CD4-positive, CD25-positive, alpha-beta regulatory T cell (primary cell): ENCODE results near the gene UNC80. TPM values are rescaled to one million over a fixed set of nuclear protein-coding genes. Genes with fewer than 3 reads are reported as not detected.

Experiments
- ATAC-seq, 2 donors: fragments of 150-1000 bp; cut with Tn5 transposase; one replicate each; pipeline ENCODE4 v1.10.0; 2021; ENCODE audit warnings: low read depth in 2 of 2, moderate number of reproducible peaks in 2 of 2, moderate library complexity in 1 of 2
- DNase-seq, 3 donors: peaks; one replicate each; pipeline versions ENCODE4 v3.0.0 to v3.0.0-alpha.2; 2012 to 2022; ENCODE audit warnings: mixed read lengths in 1 of 3
- H3K27ac ChIP-seq: one replicate; pipeline ENCODE4 v1.7.0; 2013; ENCODE audit warnings: mild to moderate bottlenecking, low read length; ENCODE audit not compliant: insufficient read depth, poor library complexity, severe bottlenecking
- H3K27me3 ChIP-seq: one replicate; pipeline ENCODE4 v1.7.0; 2013; ENCODE audit warnings: low read length; ENCODE audit not compliant: control insufficient read depth, insufficient read depth
- H3K36me3 ChIP-seq: one replicate; pipeline ENCODE4 v1.7.0; 2013; ENCODE audit warnings: mild to moderate bottlenecking, low read length, moderate library complexity; ENCODE audit not compliant: control insufficient read depth, insufficient read depth
- H3K4me1 ChIP-seq: 2 replicates; pipeline ENCODE4 v1.7.0; 2013; ENCODE audit warnings: mild to moderate bottlenecking, low read length; ENCODE audit not compliant: insufficient read depth, control insufficient read depth, poor library complexity, severe bottlenecking
- H3K4me3 ChIP-seq: one replicate; pipeline ENCODE4 v1.7.0; 2013; ENCODE audit warnings: low read depth, mild to moderate bottlenecking, low read length, moderate library complexity
- H3K9me3 ChIP-seq, 2 experiments: 1 replicate in 1 of 2; 2 replicates in 1 of 2; pipeline ENCODE4 v1.7.0; 2013; ENCODE audit warnings: low read length in 2 of 2, mild to moderate bottlenecking in 1 of 2, moderate library complexity in 1 of 2; ENCODE audit not compliant: control insufficient read depth in 2 of 2
- H3K27ac Mint-ChIP-seq, 3 donors: one replicate each; pipeline ENCODE4 v1.8.0; 2020 to 2022; ENCODE audit warnings: mild to moderate bottlenecking in 3 of 3, mixed read lengths in 3 of 3, moderate library complexity in 2 of 3
- H3K27me3 Mint-ChIP-seq: one replicate; pipeline ENCODE4 v1.8.0; 2022; ENCODE audit warnings: mild to moderate bottlenecking, mixed read lengths
- H3K36me3 Mint-ChIP-seq: one replicate; pipeline ENCODE4 v1.8.0; 2020; ENCODE audit warnings: mixed read lengths
- H3K4me1 Mint-ChIP-seq, 4 donors: one replicate each; pipeline ENCODE4 v1.8.0; 2020 to 2022; ENCODE audit warnings: mixed read lengths in 4 of 4, mild to moderate bottlenecking in 1 of 4
- H3K4me3 Mint-ChIP-seq, 4 donors: one replicate each; pipeline ENCODE4 v1.8.0; 2020 to 2022; ENCODE audit warnings: mild to moderate bottlenecking in 4 of 4, mixed read lengths in 4 of 4, moderate library complexity in 3 of 4
- H3K9me3 Mint-ChIP-seq, 7 donors: one replicate each; pipeline ENCODE4 v1.8.0; 2020 to 2022; ENCODE audit warnings: mixed read lengths in 7 of 7, mild to moderate bottlenecking in 3 of 7, moderate library complexity in 2 of 7
- polyA plus RNA-seq, 4 donors: library from polyadenylated mRNA; unstranded; fragments of 300-500 nt; fragmentation: Illumina TruSeq; gene quantifications; one replicate each; pipeline ENCODE4 v1.2.3, GENCODE V29; 2021
- total RNA-seq: library from RNA; stranded (reverse); gene quantifications from one replicate; pipeline ENCODE4 v1.2.3, GENCODE V29; 2022

The UNC80 gene
- total and polyA plus RNA-seq, 5 donors from 2014 or later: not detected

- H3K27ac ChIP-seq: no peak overlapping the region
- H3K4me3 ChIP-seq: no peak overlapping the region
- Mint-ChIP-seq H3K36me3 (no peaks in the 10 kb centered on the region), H3K27me3 (no peaks in the 10 kb centered on the region), H3K4me3 (no peak overlapping the region), H3K27ac (peak overlapping the region in 1 of 3 donors; percentile 44), H3K4me1 (no peaks in the 10 kb centered on the region), H3K9me3 (peaks cover 0 to 5% (median 0%) of the 10 kb centered on the region in 7 donors)
- no peak for DNase-seq
- H3K4me1 ChIP-seq: no peaks in the 10 kb centered on the region
- H3K36me3 ChIP-seq: no peaks in the 10 kb centered on the region
- ATAC-seq: no peak
- no peaks in the 10 kb centered on the region for H3K9me3 ChIP-seq
- no peaks in the 10 kb centered on the region for H3K27me3 ChIP-seq
Measured at GRCh38 chr2:209900638-209901037, 129.0 kb downstream of the UNC80 start.

DNA sequence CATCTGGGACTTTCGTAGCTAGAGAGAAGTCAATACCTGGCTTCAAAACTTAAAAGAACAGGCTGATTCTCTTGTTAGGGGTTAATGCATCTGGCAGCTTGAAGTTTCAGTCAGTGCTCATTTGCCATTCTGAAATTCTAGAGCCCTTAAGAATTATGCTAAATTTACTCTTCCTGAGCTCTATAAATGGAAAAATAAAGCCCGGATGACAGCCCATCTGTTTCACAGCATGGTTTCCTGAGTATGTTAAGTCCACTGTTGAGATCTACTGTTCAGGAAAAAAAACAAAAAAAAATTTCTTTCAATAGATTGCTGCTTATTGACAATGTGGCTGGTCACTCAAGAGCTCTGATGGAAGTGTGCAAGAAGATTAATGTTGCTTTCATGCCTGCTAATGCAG, 129.5 kb downstream of the UNC80 start:
- no peak overlapping the region for H3K27ac ChIP-seq
- H3K27me3 Mint-ChIP-seq: no peaks in the 10 kb centered on the region
- H3K9me3 Mint-ChIP-seq: peaks cover 0 to 5% (median 0%) of the 10 kb centered on the region in 7 donors

DNA sequence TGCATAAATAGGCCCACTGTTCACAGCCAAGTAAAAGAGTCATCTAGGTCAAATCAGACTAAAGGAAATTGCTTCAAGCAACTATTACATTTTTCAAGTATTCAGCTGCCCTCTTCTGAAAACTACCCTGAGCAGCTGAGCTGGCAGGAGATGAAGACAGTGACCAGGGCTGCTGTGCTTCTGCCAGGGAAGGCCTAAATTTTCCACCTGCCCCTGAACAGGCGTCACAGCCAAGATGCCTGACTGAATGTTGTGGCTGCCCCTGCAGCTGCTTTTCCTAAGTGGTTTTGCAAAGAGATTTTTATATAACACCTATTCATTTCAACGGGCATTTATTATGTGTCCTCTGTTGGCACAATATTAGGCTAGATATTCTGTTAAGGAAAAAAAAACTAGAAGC, 134.1 kb downstream of the UNC80 start:
- Mint-ChIP-seq H3K4me3 (no peak overlapping the region), H3K9me3 (peaks cover 0 to 3% (median 0%) of the 10 kb centered on the region in 7 donors), H3K4me1 (no peaks in the 10 kb centered on the region), H3K27ac (no peak overlapping the region), H3K36me3 (no peaks in the 10 kb centered on the region), H3K27me3 (no peaks in the 10 kb centered on the region)
- no peak for ATAC-seq
- Histone ChIP-seq H3K9me3 (no peaks in the 10 kb centered on the region), H3K4me3 (no peak overlapping the region), H3K4me1 (no peaks in the 10 kb centered on the region), H3K36me3 (no peaks in the 10 kb centered on the region), H3K27ac (no peak overlapping the region), H3K27me3 (no peaks in the 10 kb centered on the region)
- DNase-seq: no peak

More for the DNA sequence above, 129.5 kb downstream of the UNC80 start:
- Mint-ChIP-seq H3K4me1 (no peaks in the 10 kb centered on the region), H3K4me3 (no peak overlapping the region), H3K36me3 (no peaks in the 10 kb centered on the region), H3K27ac (no peak overlapping the region)
- ATAC-seq: no peak
- no peak for DNase-seq
- no peaks in the 10 kb centered on the region for H3K36me3 ChIP-seq
- H3K9me3 ChIP-seq: no peaks in the 10 kb centered on the region
- H3K27me3 ChIP-seq: no peaks in the 10 kb centered on the region
- H3K4me1 ChIP-seq: no peaks in the 10 kb centered on the region
- no peak overlapping the region for H3K4me3 ChIP-seq

DNA sequence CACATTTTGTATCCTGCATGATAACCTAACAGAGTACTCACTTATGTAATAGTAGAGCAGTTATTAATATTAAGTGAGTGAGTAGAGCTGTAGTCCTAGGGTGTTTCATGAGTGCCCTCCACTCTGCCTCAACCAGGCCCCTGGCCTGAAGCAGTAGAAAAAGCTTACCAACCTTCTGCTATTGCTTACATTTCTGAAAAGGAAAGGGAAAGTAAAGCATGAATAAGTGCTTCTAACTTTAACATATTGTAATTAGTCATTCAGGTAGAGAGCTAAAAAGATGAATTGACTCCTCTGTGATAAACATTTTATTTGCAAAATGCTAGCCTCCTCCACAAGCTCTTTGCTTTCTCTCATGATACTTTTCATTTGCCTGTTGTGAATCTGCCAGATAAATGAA, 136.1 kb downstream of the UNC80 start:
- no peaks in the 10 kb centered on the region for H3K36me3 ChIP-seq
- no peak overlapping the region for H3K27ac ChIP-seq
- Mint-ChIP-seq H3K4me3 (no peak overlapping the region), H3K27me3 (no peaks in the 10 kb centered on the region), H3K4me1 (no peaks in the 10 kb centered on the region), H3K9me3 (peaks cover 0 to 2% (median 0%) of the 10 kb centered on the region in 7 donors), H3K36me3 (no peaks in the 10 kb centered on the region), H3K27ac (no peak overlapping the region)
- no peaks in the 10 kb centered on the region for H3K27me3 ChIP-seq
- ATAC-seq (no peak), DNase-seq (no peak)
- H3K9me3 ChIP-seq: no peaks in the 10 kb centered on the region
- H3K4me1 ChIP-seq: no peaks in the 10 kb centered on the region
- H3K4me3 ChIP-seq: no peak overlapping the region

DNA sequence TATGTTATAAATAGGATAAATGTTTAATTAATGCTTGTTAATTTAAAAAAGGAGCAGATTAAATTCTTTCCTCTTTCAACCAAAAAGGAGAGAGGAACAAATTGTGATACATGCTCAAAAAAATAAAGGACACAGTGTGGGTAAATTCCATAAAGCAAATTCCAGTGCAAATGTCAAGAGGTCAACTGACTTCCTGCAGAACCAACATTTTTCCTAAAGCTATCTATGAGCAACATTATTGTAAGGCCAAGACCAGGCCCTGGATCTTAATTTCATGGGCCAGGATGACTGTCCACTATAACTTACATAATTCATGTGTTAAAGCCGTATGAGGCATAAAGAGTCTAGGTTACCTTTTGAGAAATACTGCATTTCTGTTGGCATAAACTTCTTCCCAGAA, 136.9 kb downstream of the UNC80 start:
- Histone ChIP-seq H3K27ac (no peak overlapping the region), H3K9me3 (no peaks in the 10 kb centered on the region), H3K27me3 (no peaks in the 10 kb centered on the region), H3K4me1 (no peaks in the 10 kb centered on the region), H3K4me3 (no peak overlapping the region), H3K36me3 (no peaks in the 10 kb centered on the region)
- Mint-ChIP-seq H3K4me3 (no peak overlapping the region), H3K9me3 (peaks cover 0 to 2% (median 0%) of the 10 kb centered on the region in 7 donors), H3K27ac (no peak overlapping the region), H3K36me3 (no peaks in the 10 kb centered on the region), H3K4me1 (no peaks in the 10 kb centered on the region), H3K27me3 (no peaks in the 10 kb centered on the region)
- DNase-seq (no peak), ATAC-seq (no peak)

- H3K27ac Mint-ChIP-seq: no peak overlapping the region
- DNase-seq (no peak), ATAC-seq (no peak)
- no peaks in the 10 kb centered on the region for H3K27me3 Mint-ChIP-seq
- Histone ChIP-seq H3K4me3 (no peak overlapping the region), H3K9me3 (no peaks in the 10 kb centered on the region), H3K27ac (no peak overlapping the region), H3K27me3 (no peaks in the 10 kb centered on the region), H3K36me3 (no peaks in the 10 kb centered on the region), H3K4me1 (no peaks in the 10 kb centered on the region)
- no peak overlapping the region for H3K4me3 Mint-ChIP-seq
- no peaks in the 10 kb centered on the region for H3K4me1 Mint-ChIP-seq
- no peaks in the 10 kb centered on the region for H3K36me3 Mint-ChIP-seq
- peaks cover 0 to 2% (median 0%) of the 10 kb centered on the region in 7 donors for H3K9me3 Mint-ChIP-seq
Measured at GRCh38 chr2:209911486-209911885, 139.9 kb downstream of the UNC80 start.

- no peak overlapping the region for H3K4me3 ChIP-seq
- Mint-ChIP-seq H3K4me1 (no peaks in the 10 kb centered on the region), H3K27ac (no peak overlapping the region), H3K36me3 (no peaks in the 10 kb centered on the region), H3K27me3 (no peaks in the 10 kb centered on the region), H3K4me3 (no peak overlapping the region), H3K9me3 (peaks cover 0 to 4% (median 0%) of the 10 kb centered on the region in 7 donors)
- DNase-seq (no peak), ATAC-seq (no peak)
- no peaks in the 10 kb centered on the region for H3K27me3 ChIP-seq
- no peaks in the 10 kb centered on the region for H3K9me3 ChIP-seq
- H3K27ac ChIP-seq: no peak overlapping the region
- no peaks in the 10 kb centered on the region for H3K4me1 ChIP-seq
- H3K36me3 ChIP-seq: no peaks in the 10 kb centered on the region
Measured at GRCh38 chr2:209913786-209914345, 142.2 kb downstream of the UNC80 start.

DNA sequence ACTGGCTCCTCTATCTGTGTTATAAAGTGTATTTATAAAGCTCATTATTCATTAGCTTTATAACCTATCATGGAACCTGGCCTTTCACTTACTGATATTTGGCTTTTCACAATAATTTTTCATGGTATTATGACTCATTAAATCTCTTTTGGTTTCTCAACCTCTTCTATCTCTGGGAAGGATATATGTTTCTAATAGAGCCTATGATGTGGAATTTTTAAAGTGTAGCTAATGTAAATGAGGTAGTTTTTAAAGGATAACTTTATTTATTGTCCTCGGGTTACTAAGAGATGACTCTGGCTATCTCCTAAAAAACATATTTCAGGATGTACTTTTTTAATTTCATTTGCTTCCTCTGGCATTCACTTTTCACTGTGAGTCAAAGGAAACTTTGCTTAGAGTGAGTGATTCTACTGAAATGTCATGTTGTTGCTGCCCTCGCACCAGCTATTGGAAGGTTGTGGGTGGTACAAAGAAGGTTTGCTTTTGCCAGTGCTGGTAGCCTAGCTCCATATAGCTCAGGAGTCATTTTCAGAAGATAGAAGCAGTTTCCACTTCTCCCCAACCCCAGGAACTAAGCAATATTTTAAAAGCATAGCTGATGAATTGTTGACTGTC, 145.6 kb downstream of the UNC80 start:
- H3K9me3 Mint-ChIP-seq: peaks cover 0 to 2% (median 0%) of the 10 kb centered on the region in 7 donors
- Histone ChIP-seq H3K36me3 (no peaks in the 10 kb centered on the region), H3K4me1 (no peaks in the 10 kb centered on the region), H3K27me3 (no peaks in the 10 kb centered on the region), H3K4me3 (no peak overlapping the region), H3K27ac (no peak overlapping the region), H3K9me3 (no peaks in the 10 kb centered on the region)
- H3K27ac Mint-ChIP-seq: no peak overlapping the region
- H3K4me1 Mint-ChIP-seq: no peaks in the 10 kb centered on the region
- no peaks in the 10 kb centered on the region for H3K27me3 Mint-ChIP-seq
- H3K36me3 Mint-ChIP-seq: no peaks in the 10 kb centered on the region
- no peak for ATAC-seq
- H3K4me3 Mint-ChIP-seq: no peak overlapping the region
- no peak for DNase-seq
